Measurements from ENCODE around the gene BMP2K. TPM values are rescaled to one million over a fixed set of nuclear protein-coding genes. Genes with fewer than 3 reads are reported as not detected.

Gene BMP2K
- total RNA-seq, 1 experiment from 2014 or later, result 45.6 TPM

DNA sequence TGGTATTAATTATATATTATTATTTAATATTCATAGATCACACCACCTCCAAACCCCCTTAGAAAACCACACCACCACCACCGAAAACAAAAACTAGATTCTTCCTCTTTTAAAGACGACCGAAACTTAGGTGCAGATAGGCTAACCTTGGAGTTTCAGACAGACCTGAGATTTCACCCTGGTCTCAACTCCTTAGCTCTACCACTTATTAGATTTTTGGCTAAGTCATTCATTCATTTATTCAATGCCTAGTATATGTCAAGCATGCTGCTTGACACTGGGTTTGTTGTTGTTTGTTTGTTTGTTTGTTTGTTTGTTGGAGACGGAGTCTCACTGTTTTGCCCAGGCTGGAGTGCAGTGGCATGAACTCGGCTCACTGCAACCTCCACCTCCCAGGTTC lies 9.5 kb upstream of the BMP2K start:
- no peak overlapping the region for H3K27ac Mint-ChIP-seq (ENCODE audit: unreplicated experiment)
- H3K9me3 ChIP-seq, result no peaks in the 10 kb centered on the region
- H3K4me3 ChIP-seq (ENCODE audit: low read depth, low read length), result no peak overlapping the region
- H3K27me3 ChIP-seq (replicated peaks; ENCODE audit: control insufficient read depth, insufficient read depth, low read length), result no peaks in the 10 kb centered on the region
- BruUV-seq (replicated peaks), result no TSS peak
- H3K4me3 Mint-ChIP-seq (ENCODE audit: unreplicated experiment), result no peak overlapping the region
- H3K27me3 Mint-ChIP-seq (ENCODE audit: insufficient read depth, unreplicated experiment), result no peaks in the 10 kb centered on the region
- intact Hi-C loops (cut with micrococcal nuclease; ENCODE audit: unreplicated experiment), result no loop called here
- no peaks in the 10 kb centered on the region for H3K4me1 Mint-ChIP-seq (ENCODE audit: low read depth, unreplicated experiment)
- H3K36me3 ChIP-seq (ENCODE audit: control insufficient read depth, insufficient read depth, low read length), result no peaks in the 10 kb centered on the region
- H3K9me3 Mint-ChIP-seq (ENCODE audit: unreplicated experiment), result no peaks in the 10 kb centered on the region
- H3K36me3 Mint-ChIP-seq (ENCODE audit: insufficient read depth, unreplicated experiment), result no peaks in the 10 kb centered on the region
- no peaks in the 10 kb centered on the region for H3K4me1 ChIP-seq
- ChIA-PET CTCF (no interaction called here), POLR2A (interaction anchor here (0.6 kb wide), 1 partner anchor 18 kb away, joined by 3 read pairs; no protein-coding TSS in a partner anchor)
- DNase-seq, result no peak
- TF ChIP-seq, protein P1, sequence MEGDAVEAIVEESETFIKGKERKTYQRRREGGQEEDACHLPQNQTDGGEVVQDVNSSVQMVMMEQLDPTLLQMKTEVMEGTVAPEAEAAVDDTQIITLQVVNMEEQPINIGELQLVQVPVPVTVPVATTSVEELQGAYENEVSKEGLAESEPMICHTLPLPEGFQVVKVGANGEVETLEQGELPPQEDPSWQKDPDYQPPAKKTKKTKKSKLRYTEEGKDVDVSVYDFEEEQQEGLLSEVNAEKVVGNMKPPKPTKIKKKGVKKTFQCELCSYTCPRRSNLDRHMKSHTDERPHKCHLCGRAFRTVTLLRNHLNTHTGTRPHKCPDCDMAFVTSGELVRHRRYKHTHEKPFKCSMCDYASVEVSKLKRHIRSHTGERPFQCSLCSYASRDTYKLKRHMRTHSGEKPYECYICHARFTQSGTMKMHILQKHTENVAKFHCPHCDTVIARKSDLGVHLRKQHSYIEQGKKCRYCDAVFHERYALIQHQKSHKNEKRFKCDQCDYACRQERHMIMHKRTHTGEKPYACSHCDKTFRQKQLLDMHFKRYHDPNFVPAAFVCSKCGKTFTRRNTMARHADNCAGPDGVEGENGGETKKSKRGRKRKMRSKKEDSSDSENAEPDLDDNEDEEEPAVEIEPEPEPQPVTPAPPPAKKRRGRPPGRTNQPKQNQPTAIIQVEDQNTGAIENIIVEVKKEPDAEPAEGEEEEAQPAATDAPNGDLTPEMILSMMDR (IDR thresholded peaks at IDR 0.05; ENCODE audit: insufficient read depth in 1 of 2, low read depth in 1 of 2, low read length in 1 of 2, severe bottlenecking in 1 of 2, unreplicated experiment in 1 of 2), result no peak

DNA sequence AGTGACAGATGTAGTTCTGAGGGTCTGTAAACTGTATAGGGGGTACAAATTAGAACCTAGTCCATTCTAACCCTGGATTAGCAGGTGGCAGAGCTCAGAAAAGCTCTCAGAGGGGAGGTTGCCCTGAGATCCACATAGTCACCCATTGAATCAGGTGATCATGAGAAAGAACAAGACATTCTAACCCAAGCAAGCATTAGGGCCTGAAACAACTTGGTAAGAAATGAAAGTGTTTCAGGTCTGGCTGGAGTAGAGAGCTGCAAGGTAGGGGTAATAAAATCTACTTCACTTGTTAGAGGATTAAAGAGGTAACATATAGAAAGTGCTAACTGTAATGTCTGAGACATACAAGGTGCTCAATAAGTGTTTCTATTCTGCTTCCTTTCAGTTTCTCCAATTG lies 8.8 kb upstream of the BMP2K start:
- no TSS peak for BruUV-seq (replicated peaks)
- no peaks in the 10 kb centered on the region for H3K9me3 Mint-ChIP-seq (ENCODE audit: unreplicated experiment)
- TF ChIP-seq, protein P1 (IDR thresholded peaks at IDR 0.05; ENCODE audit: insufficient read depth in 1 of 2, low read depth in 1 of 2, low read length in 1 of 2, severe bottlenecking in 1 of 2, unreplicated experiment in 1 of 2), result no peak
- no peaks in the 10 kb centered on the region for H3K4me1 ChIP-seq
- CTCF ChIA-PET, result no interaction called here
- no peaks in the 10 kb centered on the region for H3K36me3 Mint-ChIP-seq (ENCODE audit: insufficient read depth, unreplicated experiment)
- DNase-seq, result no peak
- no peaks in the 10 kb centered on the region for H3K36me3 ChIP-seq (ENCODE audit: control insufficient read depth, insufficient read depth, low read length)
- H3K27me3 ChIP-seq (replicated peaks; ENCODE audit: control insufficient read depth, insufficient read depth, low read length), result no peaks in the 10 kb centered on the region
- no peak overlapping the region for H3K4me3 ChIP-seq (ENCODE audit: low read depth, low read length)
- intact Hi-C loops (cut with micrococcal nuclease; ENCODE audit: unreplicated experiment), result no loop called here
- no peaks in the 10 kb centered on the region for H3K9me3 ChIP-seq
- POLR2A ChIA-PET, result no interaction called here
- no peaks in the 10 kb centered on the region for H3K4me1 Mint-ChIP-seq (ENCODE audit: low read depth, unreplicated experiment)
- H3K4me3 Mint-ChIP-seq (ENCODE audit: unreplicated experiment), result no peak overlapping the region
- H3K27me3 Mint-ChIP-seq (ENCODE audit: insufficient read depth, unreplicated experiment), result no peaks in the 10 kb centered on the region
- H3K27ac Mint-ChIP-seq (ENCODE audit: unreplicated experiment), result no peak overlapping the region

DNA sequence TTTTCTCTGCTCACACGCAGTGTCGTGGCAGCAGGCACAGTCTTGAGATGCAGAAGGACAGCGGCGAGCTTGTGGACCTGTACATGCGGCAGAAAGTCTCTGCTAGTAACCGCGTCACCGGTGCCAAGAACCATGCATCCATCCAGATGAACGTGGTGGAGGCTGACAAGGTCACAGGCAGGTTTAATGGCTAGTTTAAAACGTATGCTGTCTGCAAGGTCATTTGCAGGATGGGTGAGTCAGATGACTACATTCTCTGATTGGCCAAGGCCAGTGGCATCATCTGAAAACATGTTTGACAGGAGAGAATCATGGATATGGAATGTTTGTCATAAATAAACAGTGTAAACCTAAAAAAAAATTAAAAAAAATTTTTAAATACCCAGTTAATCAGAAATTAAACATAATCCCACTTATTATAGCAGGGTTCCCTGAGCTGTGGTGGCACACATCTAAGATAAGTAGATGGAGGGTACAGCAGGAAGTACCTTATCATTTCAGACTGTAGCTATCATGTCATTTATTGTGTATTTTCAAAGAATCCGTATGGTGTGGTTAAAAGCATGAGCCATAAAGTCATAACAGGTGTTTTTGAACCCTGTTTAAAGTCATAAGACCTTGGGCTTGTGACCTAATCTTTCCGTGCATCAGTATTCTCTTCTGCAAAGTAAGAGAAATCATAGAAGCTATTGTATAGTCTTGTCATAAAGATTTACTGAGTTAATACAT lies 7.5 kb upstream of the BMP2K start:
- no peak for DNase-seq
- H3K27me3 ChIP-seq (replicated peaks; ENCODE audit: control insufficient read depth, insufficient read depth, low read length), result no peaks in the 10 kb centered on the region
- intact Hi-C loops (cut with micrococcal nuclease; ENCODE audit: unreplicated experiment), result no loop called here

More for the DNA sequence above, 7.5 kb upstream of the BMP2K start:
- ChIA-PET CTCF (no interaction called here), POLR2A (no interaction called here)
- no peaks in the 10 kb centered on the region for H3K9me3 Mint-ChIP-seq (ENCODE audit: unreplicated experiment)
- H3K4me3 ChIP-seq (ENCODE audit: low read depth, low read length), result no peak overlapping the region
- H3K4me3 Mint-ChIP-seq (ENCODE audit: unreplicated experiment), result no peak overlapping the region
- H3K4me1 Mint-ChIP-seq (ENCODE audit: low read depth, unreplicated experiment), result no peaks in the 10 kb centered on the region
- H3K4me1 ChIP-seq, result no peaks in the 10 kb centered on the region
- no peaks in the 10 kb centered on the region for H3K9me3 ChIP-seq
- no peaks in the 10 kb centered on the region for H3K27me3 Mint-ChIP-seq (ENCODE audit: insufficient read depth, unreplicated experiment)
- TF ChIP-seq, protein P1 (IDR thresholded peaks at IDR 0.05; ENCODE audit: insufficient read depth in 1 of 2, low read depth in 1 of 2, low read length in 1 of 2, severe bottlenecking in 1 of 2, unreplicated experiment in 1 of 2), result no peak
- H3K27ac Mint-ChIP-seq (ENCODE audit: unreplicated experiment), result no peak overlapping the region
- no peaks in the 10 kb centered on the region for H3K36me3 Mint-ChIP-seq (ENCODE audit: insufficient read depth, unreplicated experiment)
- no TSS peak for BruUV-seq (replicated peaks)
- no peaks in the 10 kb centered on the region for H3K36me3 ChIP-seq (ENCODE audit: control insufficient read depth, insufficient read depth, low read length)
